HG03196 (cell line): Measurements from ENCODE around the gene TMEM263.

Experiments used
- ATAC-seq: cut with Tn5 transposase; IDR thresholded peaks from one replicate; pipeline ENCODE4 v1.9.1; 2021; ENCODE audit not compliant: unreplicated experiment

The TMEM263 gene

DNA sequence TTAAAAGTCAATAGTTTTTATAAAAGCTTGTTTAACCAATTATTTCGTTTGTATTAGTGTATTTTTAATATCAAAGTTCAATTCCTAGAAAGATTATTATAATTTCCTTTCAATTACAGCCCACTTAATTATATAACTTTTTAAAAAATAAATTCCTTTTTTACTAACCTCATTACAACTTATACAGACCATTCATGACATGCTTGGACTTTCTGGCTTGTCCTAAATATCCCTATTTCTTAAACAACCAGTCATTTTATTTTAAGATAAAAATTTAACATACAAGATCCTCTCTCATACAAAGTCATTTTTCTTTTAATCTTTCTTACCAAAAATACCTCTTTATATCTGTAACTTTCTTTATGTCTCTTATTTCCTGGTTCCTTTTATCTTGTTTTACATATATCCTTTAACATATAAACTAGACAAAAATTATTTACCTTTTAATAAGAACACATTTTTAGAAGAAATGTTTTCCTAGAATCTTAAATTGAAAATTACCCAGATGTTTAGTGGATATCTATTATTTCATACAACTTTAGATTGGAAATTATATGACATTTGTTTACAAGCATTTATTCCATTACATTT is 10.4 kb upstream of the TMEM263 start:
- no peak for ATAC-seq

GRCh38 chr12:106947461-106947860 is 8.2 kb upstream of the TMEM263 start:
- ATAC-seq = no peak

- ATAC-seq = no peak
Measured at GRCh38 chr12:106950591-106950990, 5.1 kb upstream of the TMEM263 start.

GRCh38 chr12:106953352-106954250 is 2.1 kb upstream of the TMEM263 start:
- ATAC-seq = no peak

GRCh38 chr12:106954462-106955376 is 988 bp upstream of the TMEM263 start:
- no peak for ATAC-seq

GRCh38 chr12:106956048-106956578 is 406 bp downstream of the TMEM263 start:
- peak; percentile 39 for ATAC-seq

DNA sequence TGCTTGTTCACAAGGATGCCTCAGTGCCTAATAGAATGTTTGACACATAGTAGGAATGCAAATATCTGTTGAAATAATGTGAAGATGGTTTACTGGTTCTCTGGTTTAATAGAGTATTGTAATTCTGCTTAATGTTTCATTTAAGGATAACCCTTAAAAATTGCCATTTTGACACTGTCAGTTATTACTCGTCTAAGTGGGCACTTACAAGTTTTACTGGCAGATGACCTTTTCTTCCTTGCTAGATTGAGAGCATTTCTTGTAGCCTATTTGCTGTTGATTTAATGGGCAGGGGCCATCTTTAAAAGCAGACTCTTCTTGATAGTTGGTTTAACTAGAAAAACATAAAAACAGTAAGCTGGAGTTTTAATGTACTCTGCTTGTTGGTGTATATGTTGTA is 1.9 kb downstream of the TMEM263 start:
- no peak for ATAC-seq

GRCh38 chr12:106960443-106960842 is 4.7 kb downstream of the TMEM263 start:
- ATAC-seq = no peak

DNA sequence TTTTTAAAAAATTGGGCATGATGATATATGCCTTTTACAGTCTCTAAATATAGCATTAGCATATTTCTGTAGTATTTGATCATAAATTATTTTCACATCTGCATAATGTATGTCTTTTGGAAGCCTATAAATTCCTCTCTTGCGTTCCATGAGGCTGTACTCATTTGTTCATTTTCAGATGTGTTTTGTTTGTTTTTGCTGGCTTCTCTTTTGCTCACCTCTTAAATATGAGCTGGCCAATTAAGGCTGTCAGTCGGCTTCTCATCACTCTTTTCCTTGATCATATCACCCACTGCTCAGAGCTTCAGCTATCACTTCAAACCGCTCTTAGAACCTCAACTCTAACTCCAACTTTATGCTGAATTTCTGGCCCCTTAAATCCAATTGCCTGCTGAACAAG is 6.6 kb downstream of the TMEM263 start:
- ATAC-seq = no peak

GRCh38 chr12:106964526-106964925 is 8.8 kb downstream of the TMEM263 start:
- no peak for ATAC-seq

GRCh38 chr12:106971065-106971464 is 15.4 kb downstream of the TMEM263 start:
- no peak for ATAC-seq

DNA sequence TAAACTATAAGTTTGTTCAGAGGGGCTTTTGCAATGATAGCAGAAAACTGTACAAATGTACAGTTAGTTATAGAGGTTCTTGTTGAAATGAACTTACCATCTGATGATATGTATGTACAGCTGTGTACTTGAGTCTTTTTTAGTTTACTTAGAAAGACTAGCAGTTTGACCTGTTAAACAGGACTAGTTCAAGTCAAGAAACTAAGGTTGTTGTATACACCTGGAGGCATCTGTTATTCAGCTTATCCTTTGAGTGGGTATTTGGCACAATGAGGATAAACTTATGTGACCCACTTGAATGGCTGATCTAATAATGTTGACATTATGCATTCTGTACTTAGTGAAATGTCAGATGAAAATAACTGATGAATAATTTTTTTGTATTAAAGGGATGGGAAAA is 17.8 kb downstream of the TMEM263 start:
- ATAC-seq = no peak

- peak; percentile 85 for ATAC-seq
Measured at GRCh38 chr12:106974511-106974910, 18.8 kb downstream of the TMEM263 start.

GRCh38 chr12:106975098-106975497 is 19.4 kb downstream of the TMEM263 start:
- ATAC-seq = no peak

GRCh38 chr12:106975993-106976658 is 20.4 kb downstream of the TMEM263 start:
- no peak for ATAC-seq

DNA sequence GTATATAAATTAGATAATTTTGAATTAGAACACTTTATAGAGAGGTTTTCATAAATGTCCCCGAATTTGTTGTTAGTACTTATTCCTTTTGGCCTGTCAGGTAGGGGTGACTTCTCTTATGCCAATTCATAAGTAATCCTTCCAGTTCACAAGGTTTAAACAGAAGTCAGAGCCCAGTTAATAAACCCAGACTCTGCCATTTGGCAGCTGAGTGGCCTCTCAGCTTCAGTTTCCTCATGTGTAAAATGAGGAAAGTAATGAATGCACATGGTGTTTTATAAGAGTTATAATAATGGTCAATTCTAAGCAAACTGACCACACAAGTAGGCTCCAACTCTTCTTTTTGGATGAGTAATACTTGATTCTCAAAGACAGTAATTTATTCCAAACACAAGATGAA is 21.0 kb downstream of the TMEM263 start:
- no peak for ATAC-seq

DNA sequence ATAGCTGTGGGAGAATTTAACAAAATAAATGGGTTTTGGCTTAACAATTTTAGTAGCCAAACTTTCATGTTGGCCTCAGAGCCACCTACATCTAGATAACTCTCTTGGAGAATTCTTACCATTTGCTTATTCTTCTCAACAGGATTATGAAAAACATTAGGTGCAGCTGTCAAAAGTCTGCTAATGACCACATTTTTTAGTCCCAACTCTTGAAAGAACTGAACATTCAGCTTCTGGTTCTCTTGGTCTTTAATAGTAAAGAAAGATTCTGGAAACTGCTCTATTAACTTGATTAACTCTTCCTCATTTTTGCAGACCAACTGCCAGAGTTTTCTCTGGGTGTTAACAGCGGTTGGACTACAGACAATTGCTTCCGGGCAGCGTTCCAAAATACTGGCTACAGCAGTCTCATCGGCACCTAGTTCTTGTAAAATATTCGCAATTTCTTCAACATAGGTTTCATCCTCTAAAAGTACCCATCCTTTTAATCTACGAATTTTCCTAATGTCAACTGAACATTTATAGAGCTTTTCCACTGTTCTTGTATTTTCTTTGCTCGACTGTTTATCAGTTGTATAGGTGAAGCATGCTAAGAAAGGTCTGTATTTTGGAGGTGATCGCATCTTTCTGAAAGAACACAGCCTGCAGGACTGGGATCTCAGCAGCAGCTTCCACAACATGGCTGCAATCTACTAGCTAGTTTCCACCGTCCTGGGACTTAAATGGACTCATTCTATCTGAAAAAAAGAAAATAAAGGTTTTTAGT is 22.5 kb downstream of the TMEM263 start:
- ATAC-seq = no peak

GRCh38 chr12:106980944-106981343 is 25.2 kb downstream of the TMEM263 start:
- no peak for ATAC-seq

GRCh38 chr12:106981788-106982187 is 26.1 kb downstream of the TMEM263 start:
- ATAC-seq = no peak

- ATAC-seq = no peak
Measured at GRCh38 chr12:106982229-106982628, 26.5 kb downstream of the TMEM263 start.
